ENCODE data around the gene LIX1L. TPM values are rescaled to one million over a fixed set of nuclear protein-coding genes. Genes with fewer than 3 reads are reported as not detected.

The LIX1L gene
- total and polyA plus RNA-seq, 2 of the 13 experiments (the other 11 are each of a cell fraction or from before 2014, with no cell fraction given), result 8.1 to 24.9 TPM

DNA sequence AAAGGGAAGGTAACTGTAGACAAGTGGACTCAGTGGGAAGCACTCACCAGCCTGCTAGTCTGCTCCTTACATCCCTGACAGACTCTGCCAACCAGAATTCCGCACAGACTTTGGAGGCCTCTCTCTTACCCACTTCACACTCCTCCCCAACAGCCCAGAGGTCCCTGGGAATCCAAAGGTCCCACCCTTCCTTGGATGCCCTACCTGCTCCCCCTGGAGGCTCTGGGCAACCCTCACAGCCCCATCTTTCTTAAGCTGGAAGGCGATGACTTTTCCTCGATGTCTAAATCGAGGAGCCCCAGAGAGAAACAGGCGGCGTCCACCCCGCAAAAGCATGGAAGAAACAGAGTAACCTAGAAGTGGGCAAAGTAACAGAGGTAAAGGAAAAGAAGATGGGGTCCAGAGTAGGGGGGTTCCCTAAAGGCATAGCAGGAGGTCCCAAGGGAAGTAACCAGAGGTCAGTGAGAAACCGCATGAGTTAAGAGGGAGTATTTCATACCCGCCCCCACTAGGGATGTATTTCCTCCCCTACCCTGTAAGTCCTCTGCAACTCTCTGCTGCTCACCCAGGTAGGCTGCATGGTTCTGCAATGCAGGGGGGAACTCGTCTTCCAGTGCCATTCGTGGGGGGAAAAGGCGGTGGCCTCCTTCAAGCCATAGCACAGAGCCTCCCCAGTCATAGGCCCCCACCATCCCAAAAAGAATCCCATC, 56.4 kb downstream of the LIX1L start (continued):
- TF ChIP-seq, protein P1, sequence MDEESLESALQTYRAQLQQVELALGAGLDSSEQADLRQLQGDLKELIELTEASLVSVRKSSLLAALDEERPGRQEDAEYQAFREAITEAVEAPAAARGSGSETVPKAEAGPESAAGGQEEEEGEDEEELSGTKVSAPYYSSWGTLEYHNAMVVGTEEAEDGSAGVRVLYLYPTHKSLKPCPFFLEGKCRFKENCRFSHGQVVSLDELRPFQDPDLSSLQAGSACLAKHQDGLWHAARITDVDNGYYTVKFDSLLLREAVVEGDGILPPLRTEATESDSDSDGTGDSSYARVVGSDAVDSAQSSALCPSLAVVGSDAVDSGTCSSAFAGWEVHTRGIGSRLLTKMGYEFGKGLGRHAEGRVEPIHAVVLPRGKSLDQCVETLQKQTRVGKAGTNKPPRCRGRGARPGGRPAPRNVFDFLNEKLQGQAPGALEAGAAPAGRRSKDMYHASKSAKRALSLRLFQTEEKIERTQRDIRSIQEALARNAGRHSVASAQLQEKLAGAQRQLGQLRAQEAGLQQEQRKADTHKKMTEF (CRISPR knock-in tag; IDR thresholded peaks at IDR 0.05), result no peak
- TF ChIP-seq ZMAT3 (CRISPR knock-in tag; conservative IDR thresholded peaks at IDR 0.05), result no peak
- TF ChIP-seq, protein P2, sequence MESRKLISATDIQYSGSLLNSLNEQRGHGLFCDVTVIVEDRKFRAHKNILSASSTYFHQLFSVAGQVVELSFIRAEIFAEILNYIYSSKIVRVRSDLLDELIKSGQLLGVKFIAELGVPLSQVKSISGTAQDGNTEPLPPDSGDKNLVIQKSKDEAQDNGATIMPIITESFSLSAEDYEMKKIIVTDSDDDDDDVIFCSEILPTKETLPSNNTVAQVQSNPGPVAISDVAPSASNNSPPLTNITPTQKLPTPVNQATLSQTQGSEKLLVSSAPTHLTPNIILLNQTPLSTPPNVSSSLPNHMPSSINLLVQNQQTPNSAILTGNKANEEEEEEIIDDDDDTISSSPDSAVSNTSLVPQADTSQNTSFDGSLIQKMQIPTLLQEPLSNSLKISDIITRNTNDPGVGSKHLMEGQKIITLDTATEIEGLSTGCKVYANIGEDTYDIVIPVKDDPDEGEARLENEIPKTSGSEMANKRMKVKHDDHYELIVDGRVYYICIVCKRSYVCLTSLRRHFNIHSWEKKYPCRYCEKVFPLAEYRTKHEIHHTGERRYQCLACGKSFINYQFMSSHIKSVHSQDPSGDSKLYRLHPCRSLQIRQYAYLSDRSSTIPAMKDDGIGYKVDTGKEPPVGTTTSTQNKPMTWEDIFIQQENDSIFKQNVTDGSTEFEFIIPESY (CRISPR knock-in tag; IDR thresholded peaks at IDR 0.05), result no peak
- no peak for TF ChIP-seq ZNF761 (CRISPR knock-in tag; conservative IDR thresholded peaks at IDR 0.05)
- no peak for TF ChIP-seq MAZ (IDR thresholded peaks at IDR 0.05; ENCODE audit: borderline replicate concordance, low read depth, low read length)
- TF ChIP-seq MAZ (CRISPR knock-in tag; IDR thresholded peaks at IDR 0.05; ENCODE audit: low read depth), result no peak

GRCh38 chr1:145898756-145899155, 59.1 kb downstream of the LIX1L start:
- no TSS peak for BruUV-seq (replicated peaks)
- Histone ChIP-seq H3K36me3 (replicated peaks in 1 of 2; ENCODE audit: control insufficient read depth in 1 of 2, insufficient read depth in 2 of 2, low read length in 2 of 2) (no peaks in the 10 kb centered on the region), H3K4me1 (ENCODE audit: insufficient read depth, low read length) (peaks cover 86% of the 10 kb centered on the region), H3K4me2 (ENCODE audit: low read depth, low read length) (peak overlapping the region; percentile 38), H2AFZ (ENCODE audit: low read length) (no peak overlapping the region), H3K27me3 (ENCODE audit: control insufficient read depth in 1 of 2, insufficient read depth in 2 of 2, low read length in 2 of 2) (no peaks in the 10 kb centered on the region), H3K9ac (ENCODE audit: insufficient read depth, low read depth, low read length) (no peak overlapping the region), H3K4me3 (replicated peaks in 1 of 3; ENCODE audit: insufficient read depth in 1 of 3, low read depth in 2 of 3, low read length in 3 of 3) (no peak overlapping the region), H4K20me1 (ENCODE audit: insufficient read depth, low read length) (no peaks in the 10 kb centered on the region), H3K9me3 (ENCODE audit: low read length) (no peaks in the 10 kb centered on the region), H3K27ac (ENCODE audit: extremely low read length, insufficient read depth, low read length) (no peak overlapping the region), H3K79me2 (ENCODE audit: insufficient read depth, low read length) (no peaks in the 10 kb centered on the region)
- DNase-seq (ENCODE audit: low spot score), result no peak
- intact Hi-C loops (cut with micrococcal nuclease; ENCODE audit: unreplicated experiment) (no loop called here), in situ Hi-C loops (cut with HindIII; ENCODE audit: extremely low pct_ligation_motif_present, low pct_unique_long_range_greater_than_20kb) (no loop called here)
- 51% methylated on average over 5 of the region's 5 CpGs for WGBS (ENCODE audit: low lambda C conversion rate)
- ChIA-PET CTCF (ENCODE audit: low intra/inter-chr PET ratio, low total read pairs) (no interaction called here), POLR2A (interaction anchor here (1.0 to 1.4 kb wide), 3 partner anchors 9 to 66 kb away, joined by 3 to 6 read pairs (median 4); partner anchors contain the start of genes ANKRD34A, LIX1L and POLR3GL)
- ATAC-seq, result peak; percentile 21
- peak; percentile 59 for FAIRE-seq
- TF ChIP-seq ZNF354B (CRISPR knock-in tag; IDR thresholded peaks at IDR 0.05) (no peak), ARNT2 (CRISPR knock-in tag; IDR thresholded peaks at IDR 0.05; ENCODE audit: low read depth) (no peak), ZBTB7A (CRISPR knock-in tag; IDR thresholded peaks at IDR 0.05) (no peak), CAMTA2 (CRISPR knock-in tag; IDR thresholded peaks at IDR 0.05; ENCODE audit: borderline replicate concordance) (no peak), ZBTB21 (CRISPR knock-in tag; IDR thresholded peaks at IDR 0.05) (no peak), MYC (CRISPR knock-in tag; IDR thresholded peaks at IDR 0.05; ENCODE audit: borderline replicate concordance) (no peak), PRMT3 (CRISPR knock-in tag; IDR thresholded peaks at IDR 0.05; ENCODE audit: borderline replicate concordance, low read depth) (no peak), MBD4 (IDR thresholded peaks at IDR 0.05; ENCODE audit: borderline replicate concordance, low read length) (no peak), MTA1 (CRISPR knock-in tag; IDR thresholded peaks at IDR 0.05; ENCODE audit: borderline replicate concordance) (no peak), PAF1 (CRISPR knock-in tag; IDR thresholded peaks at IDR 0.05) (no peak), ZNF598 (CRISPR knock-in tag; IDR thresholded peaks at IDR 0.05; ENCODE audit: borderline replicate concordance) (0 out of 2 replicates have a peak, but pooled peaks have one; percentile 58)
- TF ChIP-seq, protein P3, sequence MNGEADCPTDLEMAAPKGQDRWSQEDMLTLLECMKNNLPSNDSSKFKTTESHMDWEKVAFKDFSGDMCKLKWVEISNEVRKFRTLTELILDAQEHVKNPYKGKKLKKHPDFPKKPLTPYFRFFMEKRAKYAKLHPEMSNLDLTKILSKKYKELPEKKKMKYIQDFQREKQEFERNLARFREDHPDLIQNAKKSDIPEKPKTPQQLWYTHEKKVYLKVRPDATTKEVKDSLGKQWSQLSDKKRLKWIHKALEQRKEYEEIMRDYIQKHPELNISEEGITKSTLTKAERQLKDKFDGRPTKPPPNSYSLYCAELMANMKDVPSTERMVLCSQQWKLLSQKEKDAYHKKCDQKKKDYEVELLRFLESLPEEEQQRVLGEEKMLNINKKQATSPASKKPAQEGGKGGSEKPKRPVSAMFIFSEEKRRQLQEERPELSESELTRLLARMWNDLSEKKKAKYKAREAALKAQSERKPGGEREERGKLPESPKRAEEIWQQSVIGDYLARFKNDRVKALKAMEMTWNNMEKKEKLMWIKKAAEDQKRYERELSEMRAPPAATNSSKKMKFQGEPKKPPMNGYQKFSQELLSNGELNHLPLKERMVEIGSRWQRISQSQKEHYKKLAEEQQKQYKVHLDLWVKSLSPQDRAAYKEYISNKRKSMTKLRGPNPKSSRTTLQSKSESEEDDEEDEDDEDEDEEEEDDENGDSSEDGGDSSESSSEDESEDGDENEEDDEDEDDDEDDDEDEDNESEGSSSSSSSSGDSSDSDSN (CRISPR knock-in tag; IDR thresholded peaks at IDR 0.05), result no peak

All from HepG2 (cell line).